ENCODE results near the gene RIC1. TPM values are rescaled to one million over a fixed set of nuclear protein-coding genes. Genes with fewer than 3 reads are reported as not detected.

RIC1 gene
- total RNA-seq, 1 experiment from 2014 or later = 25.5 TPM

- ChIA-PET RAD21 (ENCODE audit: low non-redundant PET in 1 of 2, low total read pairs in 2 of 2, uncharacterized antibody in 2 of 2, unreplicated experiment in 2 of 2) (no interaction called here), CTCF (interaction anchor here (1.6 kb wide), 1 partner anchor 253 kb away, joined by 5 read pairs; no protein-coding TSS in a partner anchor), POLR2A (no interaction called here)
- ATAC-seq = no peak
- Histone ChIP-seq H3K9ac (ENCODE audit: low read length) (no peak overlapping the region), H4K20me1 (ENCODE audit: insufficient read depth) (no peaks in the 10 kb centered on the region), H3K9me2 (ENCODE audit: insufficient read depth) (no peaks in the 10 kb centered on the region), H3K4me2 (ENCODE audit: low read length) (no peak overlapping the region), H3K27me3 (ENCODE audit: insufficient read depth, low read length) (no peaks in the 10 kb centered on the region), H3K4me3 (replicated peaks in 1 of 2; ENCODE audit: low read depth in 1 of 2, low read length in 2 of 2) (no peak overlapping the region), H3K4me1 (ENCODE audit: control insufficient read depth in 1 of 2, insufficient read depth in 2 of 2, low read length in 2 of 2) (no peaks in the 10 kb centered on the region), H3K27ac (ENCODE audit: low read depth, low read length) (no peak overlapping the region), H3K9me3 (ENCODE audit: control insufficient read depth in 1 of 2, insufficient read depth in 1 of 2, low read depth in 1 of 2, low read length in 2 of 2) (no peaks in the 10 kb centered on the region), H3K36me3 (ENCODE audit: control insufficient read depth in 1 of 2, insufficient read depth in 2 of 2, low read length in 2 of 2) (peaks cover 4 to 11% of the 10 kb centered on the region in 2 experiments; a peak in 1 of 4 replicates), H3K79me2 (ENCODE audit: insufficient read depth, low read length) (no peaks in the 10 kb centered on the region), H2AFZ (ENCODE audit: low read depth, low read length, poor library complexity, severe bottlenecking) (no peak overlapping the region)
- intact Hi-C loops (cut with micrococcal nuclease) = no loop called here
- TF ChIP-seq, protein P1, sequence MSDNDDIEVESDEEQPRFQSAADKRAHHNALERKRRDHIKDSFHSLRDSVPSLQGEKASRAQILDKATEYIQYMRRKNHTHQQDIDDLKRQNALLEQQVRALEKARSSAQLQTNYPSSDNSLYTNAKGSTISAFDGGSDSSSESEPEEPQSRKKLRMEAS (IDR thresholded peaks at IDR 0.05) = no peak
- TF ChIP-seq REST (IDR thresholded peaks at IDR 0.05; ENCODE audit: low read depth) (no peak), EZH2 (IDR thresholded peaks at IDR 0.05) (no peak), CBX3 (IDR thresholded peaks at IDR 0.05; ENCODE audit: low read depth) (no peak)
- no TSS peak for BruUV-seq (replicated peaks)
- no peak for DNase-seq (ENCODE audit: low read depth, low spot score)
These were observed 172.2 kb downstream of the RIC1 start for GRCh38 chr9:5800969-5801738.

DNA sequence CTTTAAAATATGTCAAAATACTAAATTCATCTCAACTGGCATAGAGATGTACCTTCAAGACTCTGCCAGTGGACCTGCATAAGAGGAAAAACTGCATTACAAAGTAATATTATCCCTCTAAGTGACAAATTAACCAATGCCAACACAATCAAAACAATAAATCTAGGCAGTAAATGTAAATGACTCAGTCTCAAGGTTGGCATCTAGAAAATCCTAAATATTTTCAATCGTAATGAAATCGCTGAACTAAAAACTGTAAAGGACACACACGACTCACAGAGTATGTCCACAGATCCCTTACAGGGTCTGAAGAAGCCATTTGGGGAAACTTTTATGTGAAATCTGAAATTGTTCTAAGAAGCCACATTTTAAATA, 172.8 kb downstream of the RIC1 start:
- no peak overlapping the region for H2AFZ ChIP-seq (ENCODE audit: low read depth, low read length, poor library complexity, severe bottlenecking)
- no peaks in the 10 kb centered on the region for H3K27me3 ChIP-seq (ENCODE audit: insufficient read depth, low read length)
- ChIA-PET CTCF (no interaction called here), POLR2A (no interaction called here), RAD21 (ENCODE audit: low non-redundant PET in 1 of 2, low total read pairs in 2 of 2, uncharacterized antibody in 2 of 2, unreplicated experiment in 2 of 2) (no interaction called here)
- DNase-seq (ENCODE audit: low read depth, low spot score) (no peak), ATAC-seq (no peak)
- no peak overlapping the region for H3K4me3 ChIP-seq (replicated peaks in 1 of 2; ENCODE audit: low read depth in 1 of 2, low read length in 2 of 2)
- H3K9me3 ChIP-seq (ENCODE audit: control insufficient read depth in 1 of 2, insufficient read depth in 1 of 2, low read depth in 1 of 2, low read length in 2 of 2) = no peaks in the 10 kb centered on the region
- H3K9me2 ChIP-seq (ENCODE audit: insufficient read depth) = no peaks in the 10 kb centered on the region
- H3K9ac ChIP-seq (ENCODE audit: low read length) = no peak overlapping the region
- BruUV-seq (replicated peaks) = no TSS peak
- no peaks in the 10 kb centered on the region for H4K20me1 ChIP-seq (ENCODE audit: insufficient read depth)
- no peak overlapping the region for H3K4me2 ChIP-seq (ENCODE audit: low read length)
- H3K4me1 ChIP-seq (ENCODE audit: control insufficient read depth in 1 of 2, insufficient read depth in 2 of 2, low read length in 2 of 2) = no peaks in the 10 kb centered on the region
- peaks cover 4 to 11% of the 10 kb centered on the region in 2 experiments; a peak in 1 of 4 replicates for H3K36me3 ChIP-seq (ENCODE audit: control insufficient read depth in 1 of 2, insufficient read depth in 2 of 2, low read length in 2 of 2)
- H3K79me2 ChIP-seq (ENCODE audit: insufficient read depth, low read length) = no peaks in the 10 kb centered on the region
- intact Hi-C loops (cut with micrococcal nuclease) = no loop called here
- H3K27ac ChIP-seq (ENCODE audit: low read depth, low read length) = no peak overlapping the region
- no peak for TF ChIP-seq CTCF (IDR thresholded peaks at IDR 0.05 in 2 of 3, conservative IDR thresholded peaks at IDR 0.05 in 1 of 3; ENCODE audit: borderline replicate concordance in 1 of 3, insufficient read depth in 1 of 3, low read depth in 2 of 3, low read length in 2 of 3)
- no peak for TF ChIP-seq SIN3A (IDR thresholded peaks at IDR 0.05; ENCODE audit: low read depth)
- TF ChIP-seq RAD21 (IDR thresholded peaks at IDR 0.05; ENCODE audit: low read depth) = no peak
- no peak for TF ChIP-seq YY1 (IDR thresholded peaks at IDR 0.05; ENCODE audit: extremely low read depth, insufficient replicate concordance, low read depth, low read length)
- no peak for TF ChIP-seq ZNF274 (IDR thresholded peaks at IDR 0.05; ENCODE audit: low read depth, low read length)
- TF ChIP-seq SRF (IDR thresholded peaks at IDR 0.05; ENCODE audit: low read depth) = no peak
- no peak for TF ChIP-seq ELF1 (IDR thresholded peaks at IDR 0.05; ENCODE audit: borderline replicate concordance, low read depth)
- TF ChIP-seq, protein P1 (IDR thresholded peaks at IDR 0.05) = no peak
- no peak for TF ChIP-seq POLR2A (IDR thresholded peaks at IDR 0.05; ENCODE audit: borderline replicate concordance, extremely low read depth, insufficient read depth, insufficient read length)
- TF ChIP-seq EZH2phosphoT487 (IDR thresholded peaks at IDR 0.05; ENCODE audit: borderline replicate concordance) = no peak
- no peak for TF ChIP-seq ZFX (IDR thresholded peaks at IDR 0.05)

All from HCT116 (cell line).